Stimulated activated CD4-positive, alpha-beta T cell treated with anti-CD3 and anti-CD28 coated beads, Interleukin-12 subunit alpha, Interleukin-12 subunit beta, amount 100 ng/mL, for 24 hours (primary cell): ENCODE measurements around the gene SEC24B.
"Not testable (repeated sequence)": the region's sequence is repeated elsewhere in the genome, so short reads cannot be mapped to it uniquely, and the experiment has no call there.

Source experiments
- DNase-seq, 2 experiments: peaks; one replicate each; pipeline ENCODE4 v3.0.0-alpha.2; 2020; ENCODE audit warnings: low read depth in 2 of 2

SEC24B gene

DNA sequence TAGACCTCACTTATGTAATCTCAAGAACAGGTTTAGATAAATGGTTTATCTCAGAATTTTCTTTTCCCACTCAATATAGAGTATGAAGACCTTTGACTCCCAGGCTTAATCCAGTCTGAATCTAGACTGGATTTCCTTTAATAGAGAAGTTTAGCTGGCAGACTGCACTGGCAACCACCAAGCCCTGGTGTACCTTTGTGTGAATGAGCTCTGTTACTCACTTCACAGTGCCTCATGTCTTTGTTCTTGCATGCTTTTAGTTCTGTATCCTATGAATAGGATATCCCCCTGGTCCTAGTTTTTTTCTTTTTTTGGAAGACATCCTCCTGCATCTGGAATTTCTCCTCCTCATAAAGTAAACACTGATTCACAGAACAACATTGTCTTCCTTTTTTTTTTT is 73.3 kb downstream of the SEC24B start:
- DNase-seq, result no peak

DNA sequence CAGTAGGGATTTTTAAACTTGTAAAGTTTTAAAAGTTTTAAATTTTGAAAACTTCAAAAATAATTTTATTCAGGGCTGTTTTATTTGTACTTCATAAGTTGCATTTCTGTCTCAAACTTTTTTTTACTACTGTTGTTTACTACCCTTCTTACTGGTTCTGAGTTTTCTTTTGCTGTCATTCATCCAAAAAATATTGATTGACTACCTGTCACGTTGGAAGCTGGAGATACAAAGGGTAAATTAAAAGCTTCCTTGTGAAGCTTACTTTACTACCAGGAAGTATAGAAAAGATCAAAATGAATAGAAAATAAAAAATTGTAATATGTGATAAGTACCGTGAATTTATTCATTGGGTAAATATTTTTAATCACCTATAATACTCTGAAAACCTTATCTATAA is 77.1 kb downstream of the SEC24B start:
- no peak for DNase-seq

DNA sequence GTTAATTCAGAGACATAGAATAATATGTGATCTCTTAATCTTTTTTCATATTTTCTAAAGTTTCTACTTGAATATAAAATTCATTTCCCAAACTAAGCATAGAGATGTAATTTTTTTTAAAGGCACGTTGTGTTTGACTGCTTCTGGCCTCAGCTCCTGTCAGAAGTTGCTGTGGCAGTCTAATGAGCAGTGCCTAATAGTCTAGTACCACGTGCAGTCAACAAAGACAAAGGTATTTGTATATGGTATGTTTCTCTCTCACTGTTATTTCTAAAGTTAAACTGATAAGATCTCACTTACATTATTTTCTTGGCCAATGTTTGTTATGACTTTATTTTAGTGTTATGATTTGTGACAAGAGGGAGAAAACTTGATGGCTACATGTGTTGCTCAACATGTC is 77.8 kb downstream of the SEC24B start:
- DNase-seq, result no peak

DNA sequence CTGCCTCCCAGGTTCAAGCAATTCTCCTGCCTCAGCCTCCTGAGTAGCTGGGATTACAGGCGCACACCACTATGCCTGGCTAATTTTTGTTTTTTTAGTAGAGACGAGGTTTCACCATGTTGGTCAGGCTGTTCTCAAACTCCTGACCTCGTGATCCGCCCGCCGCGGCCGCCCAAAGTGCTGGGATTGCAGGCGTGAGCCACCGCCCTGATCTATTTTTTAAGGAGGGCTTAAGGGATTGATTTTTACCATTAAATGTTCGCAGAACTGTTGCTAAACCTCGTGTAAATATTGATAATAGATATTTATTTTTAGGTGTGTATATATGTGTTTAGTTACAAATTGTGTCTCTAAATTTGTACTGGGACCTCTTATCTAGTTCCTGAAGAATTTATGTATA is 79.8 kb downstream of the SEC24B start:
- DNase-seq, result not testable (repeated sequence)

DNA sequence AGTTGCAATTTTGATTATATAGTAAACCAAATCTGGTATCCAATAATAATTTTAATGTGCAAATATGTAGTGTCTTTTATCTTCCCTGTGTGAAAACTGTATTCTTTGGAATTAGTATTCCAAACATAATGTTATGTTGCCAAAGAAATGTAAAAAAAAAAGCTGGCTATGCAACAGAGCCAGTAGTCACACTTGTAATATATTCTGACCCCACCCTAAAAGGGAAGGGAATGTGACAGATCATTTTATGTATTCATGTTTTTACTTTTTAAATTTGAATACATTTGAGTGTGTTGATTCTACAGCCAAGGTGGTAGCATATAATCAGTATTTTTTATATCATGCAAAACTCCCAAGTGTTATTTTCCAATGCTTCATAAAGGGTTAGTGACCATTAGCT is 98.6 kb downstream of the SEC24B start:
- no peak for DNase-seq

DNA sequence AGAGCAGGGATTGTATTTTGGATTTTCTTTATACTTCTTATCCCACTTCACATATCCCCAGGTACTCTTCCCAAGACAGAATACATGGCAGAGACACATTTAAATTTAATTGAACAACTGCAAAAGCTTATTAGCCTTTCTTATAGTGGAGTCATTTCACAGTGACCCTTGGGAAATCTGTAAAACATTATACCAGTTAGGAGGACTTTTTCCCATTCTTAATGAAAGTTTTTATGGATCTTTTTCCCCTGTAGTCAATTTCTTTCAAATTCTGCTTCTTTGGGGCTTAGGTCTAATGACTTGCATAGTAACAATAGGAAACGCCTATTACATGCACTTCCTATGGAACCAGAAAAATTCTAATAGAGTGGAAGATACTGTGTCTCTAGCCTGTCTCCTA is 111.8 kb downstream of the SEC24B start:
- no peak for DNase-seq

DNA sequence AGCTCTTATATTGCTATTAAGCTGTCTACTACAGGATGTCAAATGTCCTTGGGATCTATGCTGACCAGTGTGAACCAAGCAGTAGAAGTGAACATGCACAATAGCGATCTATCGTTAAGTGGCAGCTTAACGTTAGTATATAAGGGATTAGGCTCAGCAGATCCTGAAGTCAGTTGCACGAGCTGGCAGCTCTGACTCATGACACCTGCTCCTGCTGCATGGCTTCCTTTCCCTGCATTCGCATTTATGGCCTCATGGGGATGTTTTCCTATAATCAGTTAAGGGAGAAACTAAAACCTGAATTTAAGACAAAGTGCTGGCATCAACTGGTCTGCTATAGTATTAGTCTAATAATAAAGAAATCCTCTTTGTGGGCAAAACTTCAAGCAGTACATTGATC is 113.8 kb downstream of the SEC24B start:
- no peak for DNase-seq

DNA sequence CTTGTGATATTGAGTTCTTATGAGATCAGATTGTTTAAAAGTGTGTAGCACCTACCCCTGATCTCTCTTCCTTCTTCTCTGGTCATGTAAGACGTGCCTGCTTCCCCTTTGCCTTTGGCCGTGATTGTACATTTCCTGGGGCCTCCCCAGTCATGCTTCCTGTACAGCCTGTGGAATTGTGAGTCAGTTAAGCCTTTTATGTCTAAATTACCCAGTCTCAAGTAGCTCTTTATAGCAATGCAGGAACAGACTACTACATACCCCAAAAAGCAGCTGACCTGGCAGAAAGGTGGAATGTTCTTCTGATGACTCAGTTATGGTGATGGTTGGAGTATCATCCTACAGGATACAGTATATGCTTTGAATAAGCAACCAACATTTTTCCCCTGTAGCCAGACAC is 115.0 kb downstream of the SEC24B start:
- DNase-seq, result no peak

DNA sequence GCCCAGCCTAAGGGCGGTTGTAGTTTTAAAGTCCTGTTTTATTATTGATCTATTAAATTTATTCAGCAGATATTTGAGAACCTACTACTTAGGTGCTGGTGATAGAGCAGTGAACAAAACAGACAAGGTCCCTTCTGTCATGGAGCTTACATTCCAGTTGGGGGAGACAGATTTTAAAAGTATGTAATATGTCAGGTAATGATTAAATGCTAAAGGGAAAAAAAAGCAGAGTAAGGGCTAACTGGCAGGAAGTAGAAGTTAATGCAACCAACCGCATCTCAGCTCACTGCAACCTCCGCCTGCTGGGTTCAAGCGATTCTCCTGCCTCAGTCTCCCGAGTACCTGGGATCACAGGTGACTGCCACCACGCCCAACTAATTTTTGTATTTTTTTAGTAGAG is 118.6 kb downstream of the SEC24B start:
- no peak for DNase-seq

DNA sequence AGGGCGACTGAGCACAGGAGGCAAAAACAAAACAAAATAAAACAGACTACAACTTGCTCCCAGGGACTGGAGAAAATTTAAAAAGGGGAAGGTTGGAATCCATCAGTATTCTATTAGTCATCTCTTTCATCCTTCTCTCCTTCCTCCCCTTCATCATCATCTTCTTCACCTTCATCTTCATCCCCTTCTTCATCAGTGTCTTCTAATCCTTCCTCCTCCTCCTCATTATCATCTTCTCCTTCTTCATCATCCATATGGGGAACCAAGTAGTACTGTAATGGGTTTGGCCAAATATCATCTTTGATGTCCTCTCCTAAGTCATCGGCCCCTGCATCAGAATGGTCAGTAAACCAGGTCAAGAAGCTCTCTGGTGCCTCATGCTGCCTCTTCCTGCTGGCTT is 119.5 kb downstream of the SEC24B start:
- DNase-seq, result no peak

DNA sequence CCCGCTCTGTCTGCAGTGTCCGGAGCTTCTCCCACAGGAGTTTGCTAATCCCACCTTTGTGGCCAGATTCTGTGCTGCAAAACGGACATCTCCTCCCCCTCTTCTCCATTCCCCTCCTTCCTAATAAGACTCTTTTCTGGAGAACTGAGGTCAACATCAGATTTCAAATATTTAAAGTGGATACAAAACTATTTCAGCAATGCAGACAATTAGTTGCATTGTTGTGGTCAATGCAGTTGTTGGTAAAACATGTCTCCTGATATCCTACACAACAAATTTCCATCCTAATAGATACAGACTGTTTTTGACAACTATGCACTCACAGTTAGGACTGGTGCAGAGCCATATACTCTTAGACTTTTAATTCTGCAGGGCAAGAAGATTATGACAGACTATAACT is 121.4 kb downstream of the SEC24B start:
- no peak for DNase-seq

DNA sequence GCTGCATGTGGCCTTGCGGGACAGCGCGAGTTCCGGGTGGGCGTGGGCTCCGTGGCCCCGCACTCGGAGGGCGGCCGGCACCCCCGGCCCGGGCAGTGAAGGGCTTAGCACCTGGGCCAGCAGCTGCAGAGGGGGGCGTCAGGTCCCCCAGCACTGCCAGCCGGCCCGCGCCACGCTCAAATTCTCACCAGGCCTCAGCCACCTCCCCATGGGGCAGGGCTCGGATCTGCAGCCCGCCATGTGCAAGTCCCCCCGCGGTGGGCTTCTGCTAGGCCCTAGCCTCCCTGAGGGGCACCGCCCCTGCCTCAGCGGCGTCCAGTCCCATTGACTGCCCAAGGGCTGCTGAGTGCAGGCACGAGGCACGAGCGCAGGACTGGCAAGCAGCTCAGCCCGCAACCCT is 123.8 kb downstream of the SEC24B start:
- no peak for DNase-seq

DNA sequence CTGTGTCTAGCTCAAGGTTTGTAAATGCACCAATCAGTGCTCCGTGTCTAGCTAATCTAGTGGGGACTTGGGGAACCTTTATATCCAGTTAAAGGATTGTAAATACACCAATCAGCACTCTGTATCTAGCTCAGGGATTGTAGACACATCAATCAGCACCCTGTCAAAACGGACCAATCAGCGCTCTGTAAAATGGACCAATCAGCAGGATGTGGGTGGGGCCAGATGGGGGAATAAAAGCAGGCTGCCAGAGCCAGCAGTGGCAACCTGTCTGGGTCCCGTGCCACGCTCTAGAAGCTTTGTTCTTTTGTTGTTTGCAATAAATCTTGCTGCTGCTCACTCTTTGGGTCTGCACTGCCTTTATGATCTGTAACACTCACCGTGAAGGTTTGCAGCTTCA is 124.5 kb downstream of the SEC24B start:
- not testable (repeated sequence) for DNase-seq

DNA sequence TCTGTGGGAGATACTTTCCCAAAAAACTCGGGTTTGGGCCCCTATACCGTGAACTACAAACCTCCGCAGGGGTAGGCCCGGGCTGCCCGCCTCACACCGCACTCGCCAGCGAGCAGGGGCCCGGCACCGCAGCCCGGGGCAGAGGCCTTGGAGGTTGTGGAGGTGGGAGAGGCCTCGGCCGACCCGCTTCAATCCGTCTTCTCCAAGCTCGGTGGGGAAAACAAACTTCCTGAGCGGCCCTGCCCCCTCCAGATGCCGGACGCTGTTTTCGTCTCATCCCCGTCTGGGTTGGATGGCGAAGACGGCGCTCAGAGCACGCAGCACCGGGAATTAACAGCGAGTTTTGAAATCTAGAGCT is 126.0 kb downstream of the SEC24B start:
- peak; percentile 22 to 26 for DNase-seq

DNA sequence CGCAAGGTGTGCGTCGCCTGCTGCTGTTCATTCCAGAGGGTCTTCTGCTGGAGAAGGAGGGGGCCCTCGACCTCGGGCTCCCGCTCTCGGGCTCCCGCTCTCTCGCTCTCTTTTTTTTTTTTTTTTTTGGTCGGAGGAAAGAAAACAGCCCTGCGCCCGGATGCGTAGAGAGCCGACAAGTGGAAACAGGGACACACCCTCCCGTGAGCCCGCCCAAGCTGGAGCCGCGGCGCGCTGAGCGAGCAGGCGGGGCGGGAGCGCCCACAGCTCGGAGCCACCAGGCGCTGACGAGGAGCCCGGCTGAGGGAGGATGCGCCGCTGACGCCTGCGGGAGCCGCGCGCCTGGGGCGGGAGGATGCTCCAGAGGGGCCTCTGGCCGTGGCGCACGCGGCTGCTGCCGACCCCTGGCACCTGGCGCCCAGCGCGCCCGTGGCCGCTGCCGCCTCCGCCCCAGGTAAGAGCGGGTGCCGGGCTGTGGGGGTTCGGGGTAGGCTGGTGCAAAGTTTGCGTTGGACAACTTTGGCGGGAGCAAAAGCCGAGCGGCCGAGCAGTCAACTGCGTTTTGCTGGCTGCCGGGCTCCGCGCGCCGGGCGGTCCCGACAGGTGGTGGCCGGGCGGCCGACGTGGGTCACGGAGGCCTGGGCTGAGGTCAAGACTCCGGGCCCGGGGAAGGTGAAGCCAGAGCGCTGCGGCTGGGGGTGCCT is 126.5 kb downstream of the SEC24B start, which contains the start of gene MCUB:
TSS of gene MCUB (plus strand) at position 264 of the 704 bp plus-strand sequence. CDS start at position 356, 92 bp downstream.
- peak; percentile 83 to 84 for DNase-seq

DNA sequence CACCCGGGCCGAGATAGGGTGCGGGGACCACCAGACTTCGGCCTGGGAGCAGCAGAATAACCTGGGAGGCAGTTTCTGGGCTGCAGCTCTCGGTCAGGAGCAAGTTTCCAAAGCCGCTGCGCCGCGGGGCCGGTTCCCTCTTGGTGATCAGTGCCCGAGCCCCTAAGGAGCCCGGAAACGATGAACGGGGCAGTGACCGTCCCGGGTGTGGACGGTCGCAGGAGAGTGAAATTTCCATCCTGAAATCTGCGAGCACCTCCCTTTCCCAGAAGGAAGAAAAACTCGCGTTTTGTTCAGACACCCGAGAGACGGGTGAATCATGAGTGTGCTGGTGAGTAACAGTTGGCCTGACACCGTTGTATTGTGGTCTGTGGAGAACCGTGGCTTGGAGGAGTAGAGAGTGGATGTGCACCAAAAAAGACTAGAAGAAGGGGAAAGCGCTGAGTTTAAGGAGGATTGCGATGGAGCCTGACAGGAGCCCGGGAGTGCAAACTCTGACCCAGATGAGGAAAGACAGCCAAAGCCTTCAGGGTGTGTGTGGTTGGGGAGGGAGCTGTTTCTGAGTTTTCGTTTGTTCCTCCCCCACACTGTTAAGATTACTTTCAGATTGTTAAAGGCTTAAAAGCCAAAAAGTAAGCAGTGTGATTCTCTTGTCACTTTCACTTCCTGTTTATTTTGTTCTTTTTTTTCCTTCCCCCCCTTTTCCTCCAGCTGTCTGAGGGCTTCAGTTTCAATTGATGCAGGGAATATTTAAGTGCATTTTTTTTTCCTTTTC is 127.3 kb downstream of the SEC24B start:
- DNase-seq, result peak; percentile 40 to 46

DNA sequence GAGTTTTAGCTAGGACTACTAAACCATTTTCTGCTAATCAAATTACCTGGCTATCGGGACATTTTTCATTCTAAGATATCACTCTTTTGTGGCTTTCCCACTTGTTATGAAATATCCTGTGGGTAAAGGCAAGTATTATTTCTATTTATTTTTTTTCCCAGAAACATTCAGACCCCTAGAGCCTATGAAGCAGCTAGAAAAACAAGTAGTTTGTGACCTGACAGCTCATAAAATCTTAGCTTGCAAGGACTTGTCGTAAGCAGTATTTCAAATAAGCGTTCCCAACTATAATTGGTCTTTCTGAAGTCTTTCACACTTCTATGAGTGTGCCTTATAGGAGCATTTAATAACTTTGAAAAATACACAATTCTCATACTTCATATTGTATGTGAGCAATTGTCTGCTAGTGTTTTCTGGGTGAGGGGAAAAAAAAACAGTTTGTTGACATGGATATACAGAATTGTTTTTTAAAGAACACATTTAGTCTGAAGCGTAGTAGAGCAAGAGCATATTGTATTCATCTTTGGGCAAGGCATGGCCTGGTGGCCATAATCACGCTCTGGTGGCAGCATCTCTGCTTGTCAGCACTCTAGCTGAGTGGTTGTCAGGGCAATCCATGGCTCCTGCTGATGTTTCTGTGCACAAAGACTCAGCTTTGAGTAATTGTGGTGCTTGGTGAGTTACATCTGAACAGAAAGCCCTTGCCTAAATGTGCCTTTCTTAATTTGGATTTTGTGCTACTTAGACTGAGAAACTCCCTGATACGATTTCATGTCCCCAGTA is 129.0 kb downstream of the SEC24B start:
- DNase-seq, result no peak

DNA sequence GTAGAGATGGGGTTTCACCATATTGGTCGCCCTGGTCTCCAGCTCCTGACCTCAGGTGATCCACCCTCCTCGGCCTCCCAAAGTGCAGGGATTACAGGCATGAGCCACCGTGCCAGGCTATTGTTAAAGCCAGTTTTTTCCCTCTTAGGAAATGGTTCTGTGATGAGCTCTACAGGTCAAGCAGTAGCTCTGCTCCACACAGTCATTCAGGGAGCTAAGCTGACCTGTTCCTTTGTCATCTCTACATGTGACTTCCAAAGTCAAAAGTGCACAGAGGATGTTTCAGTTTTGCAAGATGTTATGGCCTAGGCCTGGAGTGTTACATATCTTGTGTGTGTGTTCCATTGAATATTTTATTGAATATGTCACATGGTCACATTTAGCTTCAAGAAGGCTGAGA is 137.9 kb downstream of the SEC24B start:
- no peak for DNase-seq

DNA sequence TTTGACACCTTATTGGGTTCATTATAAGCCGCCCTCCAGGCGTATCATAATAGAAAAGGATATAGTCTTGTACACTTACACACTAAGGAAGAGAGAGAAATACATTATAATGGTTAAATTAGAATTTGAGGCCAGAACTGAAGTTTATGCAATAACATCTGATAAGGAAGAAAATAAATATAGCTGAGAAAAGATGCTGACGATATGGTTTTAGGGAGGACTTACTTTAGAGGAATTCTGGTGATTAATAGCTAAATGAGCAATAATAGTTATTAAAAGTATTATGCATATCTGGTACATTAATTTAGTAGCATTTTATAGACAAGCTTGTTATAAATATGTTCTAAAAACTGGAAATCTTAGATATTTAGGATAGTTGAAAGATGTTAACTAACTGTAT is 138.5 kb downstream of the SEC24B start:
- no peak for DNase-seq

DNA sequence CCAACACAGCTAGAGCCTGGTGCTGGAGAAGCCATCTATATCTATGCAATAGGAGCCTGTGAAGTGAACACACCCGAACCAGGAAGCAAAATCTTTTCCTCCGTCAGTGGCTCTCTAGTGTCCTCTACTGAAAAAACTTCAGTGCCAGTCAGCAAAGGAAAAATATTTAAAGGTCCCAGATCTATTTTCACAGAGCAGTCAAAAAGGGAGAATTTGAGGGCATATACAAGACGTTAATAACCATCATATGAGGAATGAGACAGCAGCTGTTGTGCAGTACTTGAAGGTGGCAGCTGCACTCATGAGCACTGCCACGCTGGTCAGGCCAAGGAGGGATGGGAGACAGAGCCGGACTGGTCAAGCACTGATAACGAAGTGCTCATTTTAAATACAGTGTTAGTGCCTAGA is 140.8 kb downstream of the SEC24B start:
- no peak for DNase-seq

DNA sequence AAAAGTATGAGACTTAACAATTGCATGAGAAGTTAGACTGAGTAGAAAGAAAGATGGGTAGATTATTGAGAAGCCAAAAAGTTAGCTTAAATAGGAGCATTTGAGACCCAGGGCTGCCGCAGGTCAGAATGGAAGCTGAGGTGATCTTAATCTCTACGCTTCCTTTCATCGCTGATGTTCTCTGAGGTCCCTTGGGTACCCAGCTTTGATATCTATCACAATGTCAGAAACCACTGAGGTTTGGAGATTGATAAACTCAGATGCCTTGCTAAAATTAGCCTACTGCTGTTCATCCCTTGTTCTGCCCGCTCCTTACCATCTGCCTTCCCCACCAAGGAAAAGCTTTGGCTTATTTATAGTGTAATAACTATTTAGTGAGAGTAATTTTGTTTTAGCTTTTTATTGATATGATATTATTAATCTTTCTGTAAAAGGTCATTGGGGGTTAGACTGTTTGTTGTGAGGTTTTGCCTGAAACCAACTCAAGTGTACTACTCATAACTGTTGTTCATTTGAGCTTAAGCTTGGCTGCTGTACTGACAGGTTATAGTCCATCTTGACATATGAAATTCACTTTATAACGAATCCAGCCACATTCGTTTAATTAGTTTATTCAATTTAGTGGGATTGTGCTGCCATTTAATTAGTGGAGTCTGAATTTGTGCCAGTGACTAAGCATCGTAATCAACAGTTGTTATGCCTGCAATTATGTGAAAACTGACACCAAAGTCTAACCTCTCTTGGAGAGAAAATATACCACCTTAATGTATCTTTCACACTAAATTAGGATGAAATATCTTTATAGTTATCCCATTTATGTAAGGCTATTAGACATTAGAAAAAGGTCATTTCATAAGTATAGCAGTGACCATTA is 141.6 kb downstream of the SEC24B start:
- no peak for DNase-seq

DNA sequence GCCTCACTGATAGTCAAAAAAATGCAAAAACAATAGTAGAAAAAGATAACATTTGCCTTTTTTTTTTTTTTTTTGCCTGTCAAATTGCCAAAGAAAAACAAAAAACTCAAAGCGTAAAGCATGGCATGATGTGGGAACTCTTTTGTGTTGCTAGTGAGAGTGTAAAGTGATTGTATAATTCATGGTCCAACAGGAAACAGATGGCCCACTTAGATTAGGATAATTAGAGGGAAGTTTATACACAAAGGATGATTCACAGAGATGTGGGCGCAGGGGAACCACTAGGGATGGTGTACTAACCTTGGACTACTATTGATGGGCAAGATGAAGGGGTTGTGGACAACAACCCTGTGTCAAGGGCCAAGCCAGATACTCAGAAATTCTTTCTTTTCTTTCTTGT is 142.8 kb downstream of the SEC24B start:
- no peak for DNase-seq
